H1 (cell line): ENCODE data around the gene ZIC1. TPM values are rescaled to one million over a fixed set of nuclear protein-coding genes. Genes with fewer than 3 reads are reported as not detected.

Source experiments
- BRCA1 ChIP-seq: IDR thresholded peaks from 2 replicates; pipeline ENCODE4 v1.6.1; 2012; ENCODE audit warnings: low read depth, low read length, improper control_type of control experiment
- CTBP2 ChIP-seq: IDR thresholded peaks from 2 replicates; pipeline ENCODE4 v1.7.0; 2011; ENCODE audit warnings: borderline replicate concordance, mild to moderate bottlenecking, moderate library complexity, mixed read lengths, low read length; ENCODE audit not compliant: insufficient read depth, insufficient read length
- HDAC2 ChIP-seq, 2 experiments: fragments of 300-600 bp in 1 of 2; sonication (generic) in 1 of 2; IDR thresholded peaks; 2 replicates each; pipeline ENCODE4 v1.6.1; 2011 to 2012; ENCODE audit warnings: low read depth in 2 of 2, low read length in 2 of 2, mild to moderate bottlenecking in 2 of 2, moderate library complexity in 2 of 2, borderline replicate concordance in 1 of 2, inconsistent platforms in 1 of 2
- POU5F1 ChIP-seq: IDR thresholded peaks from 2 replicates; pipeline ENCODE4 v1.6.1; 2011; ENCODE audit warnings: low read depth, mild to moderate bottlenecking, low read length, moderate library complexity
- RFX5 ChIP-seq: IDR thresholded peaks from 2 replicates; pipeline ENCODE4 v1.6.1; 2011; ENCODE audit warnings: low read depth, low read length, improper control_type of control experiment, borderline replicate concordance
- polyA plus RNA-seq, 7 experiments: library from polyadenylated mRNA; depleted of rRNA in 3 of 7; stranded (reverse) in 5 of 7; unstranded in 2 of 7; fragments of >200 nt in 5 of 7; fragments of 200-250 nt in 2 of 7; gene quantifications; 1 replicate in 5 of 7; 2 replicates in 1 of 7; 4 replicates in 1 of 7; pipeline versions ENCODE4 v1.2.1 to v1.2.3, GENCODE V29; 2011 to 2013; ENCODE audit warnings: missing spikeins in 2 of 7, mixed read lengths in 2 of 7
- total RNA-seq: library from RNA; stranded (reverse); fragmentation: NEBNext Ultra II Directional; extraction: Animal tissue kit (Norgen Biotek cat#: 25700); gene quantifications from 2 replicates; pipeline ENCODE4 v1.2.1, GENCODE V29; 2021
- TF ChIP-seq, protein P1 (sequence below): fragments of 300-600 bp; sonication (generic); IDR thresholded peaks from 2 replicates; pipeline ENCODE4 v1.7.1; 2012; ENCODE audit warnings: low read length, moderate library complexity, mild to moderate bottlenecking, inconsistent platforms; ENCODE audit not compliant: insufficient replicate concordance

The ZIC1 gene
- total and polyA plus RNA-seq, 2 of the 8 experiments (the other 6 are each of a cell fraction or from before 2014, with no cell fraction given): 0.80 to 2.2 TPM

DNA sequence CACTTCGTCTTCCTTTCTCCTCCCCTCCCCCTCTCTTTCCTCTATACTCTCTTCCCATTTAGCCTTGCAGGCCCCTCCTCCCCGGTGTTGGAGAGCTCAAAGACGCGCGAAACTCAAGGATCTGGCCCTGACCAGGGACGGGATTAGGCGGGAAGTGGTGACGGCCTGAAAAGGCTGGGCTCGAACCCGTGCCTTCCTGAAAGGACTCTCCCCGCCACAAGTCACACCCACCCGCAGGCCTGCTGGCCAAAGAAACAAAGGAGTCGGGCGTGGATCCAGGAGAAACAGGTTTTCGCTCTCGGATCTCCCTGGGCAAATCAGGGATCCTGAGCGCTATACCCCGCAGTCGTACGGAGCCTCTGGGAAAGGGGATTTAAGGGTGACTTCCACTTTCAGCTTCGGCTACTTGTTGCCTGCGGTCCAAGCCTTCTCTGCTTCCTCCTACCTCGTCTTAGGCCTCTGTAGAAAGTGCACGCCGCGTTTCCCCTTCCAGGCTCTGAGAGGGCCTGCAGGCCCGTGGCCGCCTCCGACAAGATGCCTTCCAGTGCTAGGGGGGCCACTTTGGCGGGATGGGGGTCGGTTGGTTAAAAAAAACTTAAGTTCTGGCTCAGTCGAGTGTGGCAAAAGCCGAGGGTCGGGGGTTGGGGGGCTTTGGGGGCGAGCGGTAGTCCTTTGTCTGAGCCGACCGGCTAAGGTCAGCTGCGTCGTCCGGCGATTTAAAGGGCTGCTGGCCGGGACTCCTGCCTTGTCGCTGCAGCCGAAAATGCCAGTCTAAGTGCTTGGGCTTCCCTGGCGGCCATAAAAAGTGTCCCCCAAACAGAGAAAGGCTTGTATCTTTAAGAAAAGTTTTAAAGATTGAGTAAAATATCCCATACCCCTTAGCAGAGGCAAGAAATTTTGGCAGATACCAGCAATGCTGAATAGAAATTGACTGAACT lies 11.0 kb upstream of the ZIC1 start (continued):
- TF ChIP-seq, protein P1, sequence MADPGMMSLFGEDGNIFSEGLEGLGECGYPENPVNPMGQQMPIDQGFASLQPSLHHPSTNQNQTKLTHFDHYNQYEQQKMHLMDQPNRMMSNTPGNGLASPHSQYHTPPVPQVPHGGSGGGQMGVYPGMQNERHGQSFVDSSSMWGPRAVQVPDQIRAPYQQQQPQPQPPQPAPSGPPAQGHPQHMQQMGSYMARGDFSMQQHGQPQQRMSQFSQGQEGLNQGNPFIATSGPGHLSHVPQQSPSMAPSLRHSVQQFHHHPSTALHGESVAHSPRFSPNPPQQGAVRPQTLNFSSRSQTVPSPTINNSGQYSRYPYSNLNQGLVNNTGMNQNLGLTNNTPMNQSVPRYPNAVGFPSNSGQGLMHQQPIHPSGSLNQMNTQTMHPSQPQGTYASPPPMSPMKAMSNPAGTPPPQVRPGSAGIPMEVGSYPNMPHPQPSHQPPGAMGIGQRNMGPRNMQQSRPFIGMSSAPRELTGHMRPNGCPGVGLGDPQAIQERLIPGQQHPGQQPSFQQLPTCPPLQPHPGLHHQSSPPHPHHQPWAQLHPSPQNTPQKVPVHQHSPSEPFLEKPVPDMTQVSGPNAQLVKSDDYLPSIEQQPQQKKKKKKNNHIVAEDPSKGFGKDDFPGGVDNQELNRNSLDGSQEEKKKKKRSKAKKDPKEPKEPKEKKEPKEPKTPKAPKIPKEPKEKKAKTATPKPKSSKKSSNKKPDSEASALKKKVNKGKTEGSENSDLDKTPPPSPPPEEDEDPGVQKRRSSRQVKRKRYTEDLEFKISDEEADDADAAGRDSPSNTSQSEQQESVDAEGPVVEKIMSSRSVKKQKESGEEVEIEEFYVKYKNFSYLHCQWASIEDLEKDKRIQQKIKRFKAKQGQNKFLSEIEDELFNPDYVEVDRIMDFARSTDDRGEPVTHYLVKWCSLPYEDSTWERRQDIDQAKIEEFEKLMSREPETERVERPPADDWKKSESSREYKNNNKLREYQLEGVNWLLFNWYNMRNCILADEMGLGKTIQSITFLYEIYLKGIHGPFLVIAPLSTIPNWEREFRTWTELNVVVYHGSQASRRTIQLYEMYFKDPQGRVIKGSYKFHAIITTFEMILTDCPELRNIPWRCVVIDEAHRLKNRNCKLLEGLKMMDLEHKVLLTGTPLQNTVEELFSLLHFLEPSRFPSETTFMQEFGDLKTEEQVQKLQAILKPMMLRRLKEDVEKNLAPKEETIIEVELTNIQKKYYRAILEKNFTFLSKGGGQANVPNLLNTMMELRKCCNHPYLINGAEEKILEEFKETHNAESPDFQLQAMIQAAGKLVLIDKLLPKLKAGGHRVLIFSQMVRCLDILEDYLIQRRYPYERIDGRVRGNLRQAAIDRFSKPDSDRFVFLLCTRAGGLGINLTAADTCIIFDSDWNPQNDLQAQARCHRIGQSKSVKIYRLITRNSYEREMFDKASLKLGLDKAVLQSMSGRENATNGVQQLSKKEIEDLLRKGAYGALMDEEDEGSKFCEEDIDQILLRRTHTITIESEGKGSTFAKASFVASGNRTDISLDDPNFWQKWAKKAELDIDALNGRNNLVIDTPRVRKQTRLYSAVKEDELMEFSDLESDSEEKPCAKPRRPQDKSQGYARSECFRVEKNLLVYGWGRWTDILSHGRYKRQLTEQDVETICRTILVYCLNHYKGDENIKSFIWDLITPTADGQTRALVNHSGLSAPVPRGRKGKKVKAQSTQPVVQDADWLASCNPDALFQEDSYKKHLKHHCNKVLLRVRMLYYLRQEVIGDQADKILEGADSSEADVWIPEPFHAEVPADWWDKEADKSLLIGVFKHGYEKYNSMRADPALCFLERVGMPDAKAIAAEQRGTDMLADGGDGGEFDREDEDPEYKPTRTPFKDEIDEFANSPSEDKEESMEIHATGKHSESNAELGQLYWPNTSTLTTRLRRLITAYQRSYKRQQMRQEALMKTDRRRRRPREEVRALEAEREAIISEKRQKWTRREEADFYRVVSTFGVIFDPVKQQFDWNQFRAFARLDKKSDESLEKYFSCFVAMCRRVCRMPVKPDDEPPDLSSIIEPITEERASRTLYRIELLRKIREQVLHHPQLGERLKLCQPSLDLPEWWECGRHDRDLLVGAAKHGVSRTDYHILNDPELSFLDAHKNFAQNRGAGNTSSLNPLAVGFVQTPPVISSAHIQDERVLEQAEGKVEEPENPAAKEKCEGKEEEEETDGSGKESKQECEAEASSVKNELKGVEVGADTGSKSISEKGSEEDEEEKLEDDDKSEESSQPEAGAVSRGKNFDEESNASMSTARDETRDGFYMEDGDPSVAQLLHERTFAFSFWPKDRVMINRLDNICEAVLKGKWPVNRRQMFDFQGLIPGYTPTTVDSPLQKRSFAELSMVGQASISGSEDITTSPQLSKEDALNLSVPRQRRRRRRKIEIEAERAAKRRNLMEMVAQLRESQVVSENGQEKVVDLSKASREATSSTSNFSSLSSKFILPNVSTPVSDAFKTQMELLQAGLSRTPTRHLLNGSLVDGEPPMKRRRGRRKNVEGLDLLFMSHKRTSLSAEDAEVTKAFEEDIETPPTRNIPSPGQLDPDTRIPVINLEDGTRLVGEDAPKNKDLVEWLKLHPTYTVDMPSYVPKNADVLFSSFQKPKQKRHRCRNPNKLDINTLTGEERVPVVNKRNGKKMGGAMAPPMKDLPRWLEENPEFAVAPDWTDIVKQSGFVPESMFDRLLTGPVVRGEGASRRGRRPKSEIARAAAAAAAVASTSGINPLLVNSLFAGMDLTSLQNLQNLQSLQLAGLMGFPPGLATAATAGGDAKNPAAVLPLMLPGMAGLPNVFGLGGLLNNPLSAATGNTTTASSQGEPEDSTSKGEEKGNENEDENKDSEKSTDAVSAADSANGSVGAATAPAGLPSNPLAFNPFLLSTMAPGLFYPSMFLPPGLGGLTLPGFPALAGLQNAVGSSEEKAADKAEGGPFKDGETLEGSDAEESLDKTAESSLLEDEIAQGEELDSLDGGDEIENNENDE: peak; percentile 6
- TF ChIP-seq HDAC2 (IDR thresholded peaks at IDR 0.05; ENCODE audit: borderline replicate concordance in 1 of 2, low read depth in 2 of 2, low read length in 2 of 2) (peak in 1 of 2 experiments; percentile 88; a peak in 1 of 4 replicates), RFX5 (no peak), POU5F1 (no peak), CTBP2 (peak; percentile 71), BRCA1 (no peak)
